HG03521 (cell line): ENCODE measurements around the gene VSX1.

Source experiments
- ATAC-seq: cut with Tn5 transposase; IDR thresholded peaks from one replicate; pipeline ENCODE4 v1.9.1; 2021; ENCODE audit warnings: mild to moderate bottlenecking, moderate library complexity; ENCODE audit not compliant: unreplicated experiment

VSX1 gene

DNA sequence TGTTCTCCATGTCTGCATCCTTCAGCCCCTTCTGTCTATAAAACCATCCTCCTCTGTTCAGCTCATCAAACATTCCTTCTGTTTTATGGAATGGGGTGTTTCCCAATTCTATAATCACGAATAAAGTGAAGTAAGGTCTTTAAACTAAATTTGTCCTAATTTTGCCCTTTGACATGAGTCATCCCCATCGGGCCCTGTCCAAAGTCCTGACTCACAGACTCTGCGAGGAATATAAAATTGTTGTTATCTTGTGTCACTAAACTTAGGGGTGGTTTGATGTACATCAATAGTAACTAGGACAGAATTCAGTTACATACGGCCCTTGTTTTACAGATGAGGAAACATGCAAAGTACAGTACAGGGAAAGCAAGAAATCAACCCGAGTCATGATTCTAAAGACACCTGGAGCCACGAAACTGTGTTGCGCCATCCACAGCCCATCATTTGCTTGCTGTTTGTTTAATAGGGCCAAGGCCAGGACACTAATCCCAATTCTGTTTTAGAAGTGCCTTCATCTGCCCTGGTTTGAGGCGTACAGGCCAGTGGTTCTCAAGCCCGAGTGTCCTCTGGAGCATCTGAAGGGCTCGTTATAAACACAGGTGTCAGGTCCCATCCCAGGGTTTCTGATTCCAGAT, 26.8 kb downstream of the VSX1 start:
- no peak for ATAC-seq

- ATAC-seq = no peak
These were observed 27.7 kb downstream of the VSX1 start for GRCh38 chr20:25054096-25054820.

GRCh38 chr20:25053255-25054031, 28.5 kb downstream of the VSX1 start:
- no peak for ATAC-seq

DNA sequence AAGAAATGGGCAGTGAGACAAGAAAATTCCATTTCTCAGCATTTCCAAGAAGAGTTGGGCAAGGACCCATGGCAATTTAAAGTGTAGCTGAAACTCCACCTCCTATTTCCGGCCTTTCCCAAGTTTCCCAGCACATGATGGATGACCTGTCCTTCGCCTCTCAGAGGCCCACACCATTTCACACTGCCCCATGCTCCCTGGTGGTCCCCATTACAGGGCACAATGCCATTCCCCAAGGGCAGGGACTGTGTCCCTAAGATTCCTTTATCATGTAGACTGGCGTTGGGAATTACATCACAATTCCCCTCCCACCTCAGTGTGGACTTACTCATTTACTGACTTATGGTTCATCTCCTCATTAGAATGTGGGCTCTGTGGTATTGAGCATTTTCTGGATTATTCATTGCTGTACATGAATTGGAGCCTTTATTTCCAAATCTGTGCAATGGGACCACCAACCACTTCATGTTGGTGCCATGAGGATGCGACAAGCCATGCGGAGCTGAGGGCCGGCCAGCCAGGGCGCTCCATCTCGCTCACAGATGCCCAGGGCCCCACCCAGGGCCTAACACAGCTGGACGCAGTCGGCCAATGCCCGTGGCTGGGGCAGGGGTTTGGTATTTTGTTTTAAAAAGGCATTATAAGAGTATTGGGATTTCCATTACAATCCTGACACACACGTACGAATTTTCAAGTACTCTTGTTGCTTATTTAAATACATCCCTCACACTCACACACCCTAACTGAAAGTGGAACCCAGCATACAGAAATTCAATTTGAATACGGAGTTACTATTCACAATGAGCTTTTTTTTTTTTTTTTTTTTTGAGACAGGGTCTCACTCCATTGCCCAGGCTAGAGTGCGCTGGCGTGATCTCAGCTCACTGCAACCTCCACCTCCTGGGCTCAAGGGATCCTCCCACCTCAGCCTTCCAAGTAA, 29.4 kb downstream of the VSX1 start:
- ATAC-seq = no peak

- no peak for ATAC-seq
These were observed 30.4 kb downstream of the VSX1 start for GRCh38 chr20:25051386-25052155.

GRCh38 chr20:25050501-25051350, 31.2 kb downstream of the VSX1 start:
- no peak for ATAC-seq

DNA sequence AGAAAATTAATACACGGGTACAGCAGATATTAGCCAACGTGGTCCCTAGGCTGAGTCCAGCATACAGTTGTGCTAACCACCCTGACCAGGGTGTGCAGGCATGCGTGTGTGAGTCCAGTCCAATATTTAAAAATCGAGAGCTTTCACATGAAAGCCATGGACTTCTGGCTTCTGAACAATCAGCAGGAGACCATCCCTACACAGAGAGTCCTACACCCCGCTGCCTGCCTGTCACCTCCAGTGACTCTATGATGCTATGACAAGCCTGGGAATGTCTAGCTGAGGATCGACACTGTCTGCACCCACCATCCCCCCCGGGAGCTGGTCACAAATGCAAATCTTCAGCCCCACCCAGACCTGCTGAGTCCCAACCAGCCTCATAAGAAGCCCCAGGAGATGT, 31.9 kb downstream of the VSX1 start:
- no peak for ATAC-seq

DNA sequence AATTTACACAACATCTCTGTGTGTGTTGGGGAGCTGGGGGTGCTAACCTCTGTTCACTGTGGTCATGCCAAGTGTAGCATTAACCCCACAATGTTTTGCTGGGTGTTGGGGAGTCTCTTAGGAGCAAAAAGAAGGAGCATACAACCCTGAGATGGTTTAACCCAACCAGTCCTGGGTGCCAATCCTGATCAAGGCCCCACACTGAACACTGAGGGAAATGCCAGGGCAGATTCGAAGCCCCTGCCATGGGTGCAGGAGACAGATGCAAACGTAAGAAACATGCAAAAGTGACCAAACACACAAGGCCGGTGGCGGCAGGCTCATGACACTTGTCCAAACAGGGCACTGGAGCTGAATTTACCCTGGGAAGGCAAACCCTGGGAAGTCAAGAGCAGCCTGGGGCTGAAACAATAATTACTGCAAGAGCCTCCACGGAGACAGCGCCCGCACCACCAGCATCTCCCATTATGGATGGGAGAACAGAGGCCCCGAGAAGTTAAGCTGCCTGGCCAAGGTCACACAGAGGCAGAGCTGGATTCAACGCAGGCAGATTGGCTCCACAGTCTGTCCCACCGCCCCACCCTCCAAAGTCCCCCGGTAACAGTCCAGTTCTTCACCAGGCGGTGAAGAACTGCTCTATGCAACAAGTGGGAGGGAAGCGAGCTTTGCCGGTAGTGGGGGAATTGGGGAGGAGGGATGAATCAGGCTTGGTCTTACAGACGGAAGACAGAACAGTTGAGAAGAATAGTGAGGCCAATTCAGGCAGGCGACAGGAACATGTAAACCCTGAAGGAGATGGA, 32.5 kb downstream of the VSX1 start:
- ATAC-seq = no peak

DNA sequence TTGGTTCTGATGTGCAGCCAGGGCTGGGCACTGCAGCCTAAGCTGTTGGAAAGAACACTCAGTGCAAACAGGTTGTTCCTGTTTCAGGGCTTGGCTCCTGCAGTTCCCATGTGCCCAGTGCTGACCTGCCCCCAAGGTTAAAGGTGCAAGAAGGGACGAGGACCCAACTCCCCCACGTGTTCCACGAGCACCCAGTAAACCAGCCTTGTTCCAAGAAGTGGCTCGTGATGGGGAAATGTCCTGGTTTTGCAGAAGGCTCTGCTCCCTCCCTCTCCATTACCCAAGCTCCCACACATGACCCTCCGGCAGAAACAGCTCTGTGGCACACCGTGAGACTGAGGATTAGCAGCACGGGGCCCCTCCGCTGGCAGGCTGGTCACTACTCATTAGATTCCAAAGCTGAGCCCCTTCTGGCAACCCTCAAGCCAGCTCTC, 33.4 kb downstream of the VSX1 start:
- no peak for ATAC-seq

DNA sequence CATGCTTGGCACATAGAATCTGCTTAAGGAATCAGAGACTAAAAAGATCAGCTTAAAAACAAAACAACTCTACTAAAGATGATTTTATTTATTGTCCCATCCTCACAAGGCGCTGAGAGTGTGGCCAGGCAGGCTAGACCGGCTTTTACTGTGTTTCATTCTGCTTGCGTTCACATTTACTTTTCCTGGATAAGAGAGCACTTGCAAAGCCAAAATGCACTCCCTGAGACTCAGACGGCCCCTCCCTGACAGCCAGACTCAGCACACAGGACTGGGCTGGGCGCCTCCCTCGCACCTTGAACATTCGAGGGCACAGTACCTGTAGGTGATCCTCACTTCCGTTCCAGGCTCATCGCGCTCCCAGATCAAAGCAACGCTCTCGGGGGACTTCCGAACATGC, 34.2 kb downstream of the VSX1 start:
- no peak for ATAC-seq

DNA sequence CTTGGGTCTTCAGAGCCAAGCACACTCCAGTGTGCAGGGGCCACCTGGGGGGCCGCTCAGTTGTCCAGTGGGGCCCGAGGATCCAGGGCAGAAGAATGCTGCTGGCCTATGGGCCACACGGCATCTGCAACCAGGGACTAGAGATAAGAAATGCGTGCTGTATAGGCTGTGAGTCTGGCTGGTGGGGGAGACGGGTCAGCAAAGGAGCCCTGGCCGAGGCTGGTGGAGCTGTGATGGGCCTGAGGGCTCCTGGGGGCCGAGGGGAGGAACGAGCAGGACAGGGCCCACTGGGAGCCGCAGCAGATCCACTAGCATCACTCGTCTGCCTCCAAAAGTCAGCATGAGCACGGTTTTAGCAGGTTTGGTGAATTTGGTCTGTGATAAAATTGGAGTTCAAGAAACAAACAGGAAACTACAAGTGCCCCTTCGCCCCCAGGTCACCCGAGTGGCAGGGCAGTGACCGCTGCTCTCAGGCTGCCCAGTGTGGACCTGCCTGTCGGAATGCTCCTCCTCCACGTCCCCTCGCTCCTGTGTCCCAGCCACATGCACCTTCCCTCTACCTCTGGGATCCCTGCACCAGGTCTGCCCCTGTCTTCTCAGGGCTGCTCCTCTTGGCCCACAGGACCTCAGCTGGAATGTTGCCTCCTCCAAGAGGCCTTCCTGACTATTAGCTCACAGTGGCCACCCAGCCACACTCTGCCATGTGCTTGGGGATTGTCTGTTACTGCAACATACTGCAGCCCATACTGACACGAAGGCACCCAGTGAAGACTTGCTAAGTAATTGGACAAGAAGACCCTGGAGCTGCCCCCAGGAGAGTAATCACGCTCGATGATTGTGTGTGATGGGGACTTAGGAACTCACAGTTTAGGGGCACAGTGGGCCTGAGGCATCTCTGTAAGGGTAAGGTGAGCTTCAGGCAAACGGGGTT, 34.9 kb downstream of the VSX1 start:
- no peak for ATAC-seq

GRCh38 chr20:25046181-25046641, 35.7 kb downstream of the VSX1 start:
- ATAC-seq = no peak

- ATAC-seq = no peak
These were observed 36.6 kb downstream of the VSX1 start for GRCh38 chr20:25045343-25045712.

- no peak for ATAC-seq
These were observed 37.1 kb downstream of the VSX1 start for GRCh38 chr20:25044660-25045342.

GRCh38 chr20:25044261-25044560, 37.7 kb downstream of the VSX1 start:
- no peak for ATAC-seq

DNA sequence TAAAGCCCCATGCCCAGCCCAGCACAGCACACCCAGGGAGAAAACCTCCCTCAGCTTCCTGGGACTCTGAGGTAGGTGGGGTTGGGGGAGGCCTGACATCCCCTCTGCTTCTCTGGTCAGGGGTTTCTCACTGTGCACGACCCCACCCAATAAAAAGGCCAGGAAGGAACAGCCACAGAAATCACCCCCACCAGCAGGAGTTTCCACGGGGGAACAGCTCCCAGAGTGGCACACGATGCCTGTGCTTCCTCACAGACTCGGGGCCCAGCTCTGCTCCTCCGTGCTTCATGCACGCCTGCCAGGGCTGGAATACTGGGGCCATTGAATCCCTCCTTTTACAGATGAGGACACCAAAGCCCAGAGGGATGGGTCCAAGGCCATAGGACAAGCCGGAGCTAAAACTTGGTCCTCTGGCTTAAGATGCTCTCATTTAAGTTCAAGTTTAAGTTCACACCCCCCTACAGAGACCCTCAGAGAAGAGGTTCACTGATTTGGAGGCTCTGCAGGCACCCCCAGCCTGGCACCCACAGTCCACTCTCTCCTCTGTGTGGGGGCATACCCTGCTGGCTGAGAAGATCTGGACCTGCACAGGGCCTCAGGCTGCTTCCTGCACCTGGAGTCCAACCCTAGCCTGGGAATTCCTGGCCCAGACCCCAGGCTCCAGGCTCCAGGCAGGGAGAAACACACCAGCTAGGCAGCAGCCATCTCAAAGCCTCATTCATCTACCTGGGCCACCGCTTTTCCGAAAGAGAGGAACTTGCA, 38.3 kb downstream of the VSX1 start:
- no peak for ATAC-seq
